Femur (tissue), 1 donor: Measurements from ENCODE around the gene BBLN.
"Not testable (repeated sequence)": the region's sequence is repeated elsewhere in the genome, so short reads cannot be mapped to it uniquely, and the experiment has no call there.

ENCODE experiments used
- DNase-seq: peaks from one replicate; pipeline ENCODE4 v3.0.0-alpha.2; 2017

The BBLN gene

DNA sequence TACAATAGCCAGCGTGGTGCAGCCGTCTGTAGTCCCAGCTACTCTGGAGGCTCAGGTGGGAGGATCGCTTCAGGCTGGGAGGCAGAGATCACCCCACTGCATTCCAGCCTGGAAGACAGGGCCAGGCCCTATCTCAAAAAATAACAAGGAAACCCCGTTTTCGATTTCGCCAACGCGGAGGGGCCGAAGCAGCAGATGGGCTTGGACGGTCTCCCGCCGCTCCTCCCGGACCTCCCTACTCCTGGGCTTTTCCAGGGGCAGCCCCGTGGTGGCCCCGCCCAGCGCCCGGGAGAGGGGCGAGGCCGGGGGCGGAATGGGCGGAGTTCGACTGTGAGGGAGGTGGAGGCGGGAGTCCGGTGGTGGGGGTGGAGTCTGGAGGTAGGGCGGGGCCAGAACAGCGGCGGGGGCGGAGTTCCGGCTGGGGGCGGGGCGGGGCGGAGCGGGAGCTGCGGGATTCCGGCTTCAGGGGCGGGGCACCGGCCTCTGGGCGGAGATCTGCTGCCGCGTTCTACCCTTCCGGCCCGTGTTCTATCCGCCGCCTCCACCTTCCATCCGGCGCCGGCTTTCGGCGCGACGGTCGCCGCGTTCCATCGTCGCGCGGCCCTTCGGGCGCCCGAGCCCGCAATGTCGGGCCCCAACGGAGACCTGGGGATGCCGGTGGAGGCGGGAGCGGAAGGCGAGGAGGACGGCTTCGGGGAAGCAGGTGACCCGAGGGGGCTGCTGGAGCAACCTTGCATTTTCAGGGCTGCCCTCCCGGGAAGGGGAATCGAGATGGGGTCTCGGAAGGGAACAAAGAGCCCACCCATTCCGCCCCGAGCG lies at the start of gene BBLN:
TSS of gene BBLN (plus strand) at position 482 of the 819 bp plus-strand sequence. CDS start at position 625, 143 bp downstream.
- peak; percentile 98 for DNase-seq

GRCh38 chr9:128111726-128112125 lies 48.3 kb upstream of the BBLN start:
- not testable (repeated sequence) for DNase-seq

- DNase-seq = no peak
Observed at GRCh38 chr9:128113526-128114325, 46.3 kb upstream of the BBLN start.

DNA sequence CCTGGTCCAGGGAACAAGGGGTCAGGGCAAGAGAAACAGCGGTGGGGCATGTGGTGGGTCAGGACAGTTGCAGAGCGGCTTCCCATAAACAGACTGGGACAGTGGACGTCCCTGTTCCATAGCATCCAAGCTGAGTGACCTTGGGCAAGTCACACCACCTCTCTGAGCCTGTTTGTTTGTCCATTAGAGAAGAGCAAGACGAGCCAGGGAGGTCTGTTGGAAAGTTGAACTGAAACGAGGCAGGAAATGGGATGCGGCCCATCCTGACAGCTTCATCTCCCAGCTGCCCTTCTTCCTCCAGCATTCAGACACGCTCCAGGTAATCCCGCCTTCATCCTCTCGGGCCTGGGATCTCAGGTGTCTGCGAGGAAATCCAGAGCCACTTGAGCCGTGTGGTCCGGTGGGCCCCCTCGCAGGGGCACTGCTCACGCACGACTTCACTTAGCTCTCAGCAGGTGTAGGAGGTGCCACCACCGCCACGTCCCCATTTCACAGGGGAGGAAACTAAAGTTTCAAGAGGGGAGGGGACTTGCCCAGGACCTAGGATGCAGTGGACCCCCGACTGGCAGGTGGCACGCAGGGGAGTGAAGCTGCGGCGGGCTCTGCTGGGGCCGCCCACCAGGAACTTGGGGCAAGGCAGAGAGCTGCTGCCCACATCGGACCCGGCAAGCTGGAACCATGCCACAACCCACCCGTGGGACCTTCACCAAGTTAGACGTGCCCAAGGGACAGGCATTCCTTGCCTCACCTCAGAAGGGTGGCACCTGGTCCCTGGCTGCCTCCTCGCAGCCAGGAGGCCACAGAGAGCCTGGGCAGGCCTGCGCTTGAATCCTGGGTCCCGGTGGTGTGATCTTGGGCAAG lies 45.5 kb upstream of the BBLN start:
- no peak for DNase-seq

- peak; percentile 48 for DNase-seq
Observed at GRCh38 chr9:128115187-128116103, 44.6 kb upstream of the BBLN start.

DNA sequence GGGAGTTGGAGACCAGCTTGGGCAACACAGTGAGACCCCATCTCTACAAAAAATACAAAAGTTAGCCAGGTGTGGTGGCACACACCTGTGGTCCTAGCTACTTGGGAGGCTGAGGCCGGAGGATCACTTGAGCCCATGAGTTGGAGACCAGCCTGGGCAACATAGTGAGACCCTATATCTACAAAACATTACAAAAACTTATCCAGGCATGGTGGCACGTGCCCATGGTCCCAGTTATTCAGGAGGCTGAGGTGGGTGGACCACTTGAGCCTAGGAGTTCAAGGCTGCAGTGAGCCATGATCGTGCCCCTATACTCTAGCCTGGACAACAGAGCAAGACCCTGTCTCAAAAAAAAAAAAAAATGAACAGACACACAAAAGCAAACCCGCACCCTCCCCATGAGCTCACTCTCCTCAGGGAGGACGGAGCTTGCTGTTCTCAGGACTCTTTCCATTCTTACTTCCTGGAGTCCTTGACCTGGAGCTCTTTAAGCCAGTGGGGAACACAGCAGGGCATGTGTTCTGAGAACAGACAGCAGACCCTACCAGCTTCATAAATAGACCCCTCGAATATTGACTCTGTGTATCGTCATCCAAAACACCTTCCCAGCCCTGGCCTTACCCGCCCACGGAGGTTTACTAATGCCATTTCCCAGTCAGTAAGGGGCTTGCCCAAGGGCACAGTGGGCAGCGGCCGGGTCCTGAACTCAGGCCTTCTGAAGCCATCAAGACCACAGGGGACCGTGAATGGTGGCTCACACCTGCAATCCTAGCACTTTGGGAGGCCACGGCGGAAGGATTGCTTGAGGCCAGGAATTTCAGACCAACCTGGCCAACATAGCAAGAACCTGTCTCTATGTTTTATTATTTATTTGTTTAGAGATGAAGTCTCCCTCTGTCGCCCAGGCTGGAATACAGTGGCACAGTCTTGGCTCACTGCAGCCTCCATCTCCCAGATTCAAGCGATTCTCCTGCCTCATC lies 43.7 kb upstream of the BBLN start:
- DNase-seq = peak; percentile 14

DNA sequence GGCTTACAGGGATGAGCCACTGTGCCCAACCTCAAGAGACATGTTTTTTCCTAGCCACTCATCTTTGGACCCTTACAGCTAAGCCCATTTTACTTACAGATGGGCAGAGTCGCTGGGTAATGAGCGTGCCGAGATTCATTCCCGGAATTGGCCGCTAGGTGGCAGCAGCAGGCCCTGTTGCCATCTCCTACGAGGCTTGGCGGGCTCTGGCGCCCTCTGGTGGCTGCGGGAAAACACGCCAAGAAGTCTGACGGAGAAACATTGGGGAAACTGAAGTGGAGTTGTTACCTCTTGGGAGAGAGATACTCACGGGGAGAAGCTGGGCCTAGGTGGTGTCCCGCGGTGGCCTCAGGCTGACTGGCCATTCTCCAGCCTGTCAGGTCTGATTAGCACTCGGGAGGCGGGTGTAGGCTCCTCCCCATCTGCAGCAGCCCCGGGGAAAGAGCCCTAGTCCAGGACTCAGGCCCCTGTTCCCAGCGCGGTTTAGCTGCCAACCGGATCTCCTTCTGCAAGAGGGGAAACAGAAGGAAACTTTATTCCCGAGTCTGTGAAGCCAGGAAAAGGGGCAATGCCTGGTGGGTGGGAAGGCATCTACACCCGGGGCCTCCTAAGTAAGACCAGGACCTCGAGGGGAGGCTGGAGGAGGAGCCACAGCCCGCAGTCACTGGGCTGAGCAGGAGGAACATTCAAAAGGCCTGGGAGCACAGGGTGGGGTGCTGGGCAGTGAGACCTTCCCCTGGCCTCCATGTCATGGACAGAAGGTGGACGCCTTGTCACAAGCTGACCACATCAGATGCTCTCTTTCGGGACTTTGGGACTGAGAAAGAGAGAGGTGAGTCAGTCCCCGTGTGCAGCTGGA lies 42.2 kb upstream of the BBLN start:
- peak; percentile 96 for DNase-seq

GRCh38 chr9:128118472-128118857 lies 41.6 kb upstream of the BBLN start:
- DNase-seq = peak; percentile 14

- DNase-seq = peak; percentile 30
Observed at GRCh38 chr9:128118971-128119665, 40.9 kb upstream of the BBLN start.

DNA sequence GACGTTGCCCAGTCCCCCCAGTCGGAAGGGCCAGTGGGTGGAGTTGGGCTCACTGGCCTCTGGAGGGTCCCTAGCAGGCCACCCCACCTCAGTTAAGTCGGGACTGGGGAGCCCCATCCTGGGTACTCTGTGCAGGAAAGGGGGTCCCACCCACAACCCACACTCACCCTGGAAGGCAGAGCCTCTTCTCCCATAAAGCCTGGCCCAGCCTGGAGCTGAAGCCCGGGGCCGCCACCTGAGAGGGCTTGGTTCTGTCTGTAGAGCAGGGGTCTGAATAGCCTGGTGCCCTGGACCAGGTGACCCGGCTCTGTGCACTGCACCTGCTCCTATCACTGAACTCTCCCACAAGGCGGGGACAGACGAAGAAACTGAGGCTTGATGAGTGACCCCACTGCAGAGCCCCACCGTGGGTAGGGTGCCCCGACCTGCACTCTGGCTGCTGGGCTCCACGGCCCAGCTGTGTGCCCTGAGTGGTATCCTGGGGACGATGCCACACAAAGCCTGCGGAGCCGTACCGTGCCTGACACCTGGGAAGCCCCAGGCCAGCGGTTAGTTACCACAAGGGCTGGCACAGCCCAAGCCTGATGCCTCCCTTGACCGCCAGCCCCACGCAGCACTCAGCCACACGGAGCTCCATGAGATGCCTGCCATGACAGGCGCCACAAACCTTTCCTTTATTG lies 39.9 kb upstream of the BBLN start:
- DNase-seq = peak; percentile 4

- no peak for DNase-seq
Observed at GRCh38 chr9:128120741-128121465, 39.2 kb upstream of the BBLN start.

- DNase-seq = no peak
Observed at GRCh38 chr9:128121466-128121810, 38.6 kb upstream of the BBLN start.

DNA sequence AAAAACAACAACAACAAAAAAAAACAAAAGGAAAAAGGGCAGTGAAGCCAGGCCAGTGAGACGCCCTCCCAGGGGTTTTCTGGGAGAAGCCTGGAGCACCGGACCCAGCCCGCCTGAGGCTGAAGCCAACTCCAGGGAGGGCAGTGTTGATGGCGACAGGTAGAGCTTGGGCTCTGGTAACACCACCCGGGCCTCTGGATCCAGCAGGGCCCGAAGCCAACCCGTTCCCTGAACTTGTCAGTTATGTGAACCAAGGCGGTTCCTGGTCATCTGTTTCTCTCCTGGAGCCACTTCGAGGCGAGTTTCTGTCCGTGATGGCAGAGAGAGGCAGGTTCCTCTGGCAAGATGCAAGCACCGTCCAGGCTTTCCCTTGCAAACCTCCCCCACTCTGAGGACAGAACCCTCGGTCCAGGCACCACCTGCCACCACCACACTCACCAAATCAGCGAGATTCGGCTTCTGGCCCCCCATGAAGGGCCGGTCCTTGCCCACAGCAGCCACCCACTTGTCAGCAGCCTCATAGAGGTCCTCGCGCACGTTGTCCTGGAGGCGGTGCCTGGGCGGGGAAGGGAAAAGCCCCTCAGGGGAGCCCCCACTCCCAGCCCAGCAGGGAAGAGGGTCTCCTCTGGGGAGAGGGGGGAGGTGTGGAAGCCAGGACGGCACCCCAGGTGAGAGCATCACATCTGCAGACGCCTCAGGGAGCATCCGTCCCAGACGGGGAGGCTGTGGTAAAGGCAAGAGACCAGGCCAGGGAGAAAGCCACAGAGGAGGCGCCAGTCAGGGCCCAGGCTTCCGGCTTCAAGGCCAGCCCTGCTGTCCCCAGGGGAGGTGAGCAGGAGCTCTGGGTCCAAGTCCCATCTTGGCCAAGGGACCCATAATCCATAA lies 37.9 kb upstream of the BBLN start:
- DNase-seq = no peak

- no peak for DNase-seq
Observed at GRCh38 chr9:128122809-128123175, 37.3 kb upstream of the BBLN start.

DNA sequence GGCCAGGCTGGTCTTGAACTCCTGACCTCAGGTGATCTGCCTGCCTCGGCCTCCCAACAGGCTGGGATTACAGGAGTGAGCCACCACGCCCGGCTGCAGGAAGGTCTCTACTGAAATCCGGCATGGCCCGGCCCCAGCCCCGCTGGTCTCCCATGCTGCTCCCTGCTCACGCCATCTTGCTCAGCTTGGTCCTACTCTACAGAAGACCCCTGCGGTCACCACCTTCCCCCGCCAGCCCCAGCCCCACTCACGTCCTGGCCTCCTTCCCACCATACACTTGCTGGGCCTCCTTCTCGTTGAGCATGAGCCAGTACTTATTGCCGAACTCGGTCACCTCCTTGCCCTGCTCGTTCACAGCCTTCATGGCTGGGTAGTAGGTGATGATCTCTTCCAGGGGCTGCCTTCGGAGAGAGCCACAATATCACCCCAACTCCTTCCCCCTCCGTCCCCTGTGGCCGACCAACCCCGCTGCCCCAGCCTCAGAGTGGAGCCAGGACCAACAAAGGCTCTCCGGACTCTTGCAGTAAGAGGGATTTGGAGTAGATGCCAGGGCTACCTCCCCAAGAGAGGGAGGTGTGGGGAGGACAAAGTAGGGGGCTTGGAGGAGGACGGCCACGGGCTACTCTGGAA lies 36.5 kb upstream of the BBLN start:
- DNase-seq = no peak

DNA sequence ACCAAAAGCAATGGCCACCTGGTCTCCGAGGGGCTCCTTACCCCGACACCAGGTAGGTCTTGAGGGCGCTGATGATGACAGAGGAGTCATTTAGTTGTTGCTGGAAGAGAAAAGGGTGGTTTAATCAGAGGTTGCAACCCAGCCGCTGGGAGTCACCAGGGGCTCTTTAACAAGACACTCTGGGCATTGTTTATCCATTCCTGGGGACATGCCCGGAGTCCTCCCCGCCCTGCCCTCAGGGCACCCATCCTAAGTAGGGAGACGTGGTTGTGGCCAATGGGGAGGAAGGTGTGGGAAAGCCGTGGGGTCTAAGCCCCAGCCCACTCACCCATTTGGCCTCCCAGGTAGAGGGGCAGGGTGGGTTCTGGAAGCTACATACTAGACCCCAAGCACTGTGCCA lies 35.6 kb upstream of the BBLN start:
- DNase-seq = no peak
